Left ventricle myocardium inferior (tissue), 1 donor: ENCODE data around the gene MLLT6. TPM values are rescaled to one million over a fixed set of nuclear protein-coding genes. Genes with fewer than 3 reads are reported as not detected.
A peak's percentile ranks its signal among the peaks of the same experiment; 100 is the strongest.

Source experiments
- DNase-seq: peaks from one replicate; pipeline ENCODE4 v3.0.0-alpha.2; 2020
- H3K27ac ChIP-seq: fragments of 200-600 bp; replicated peaks from 2 replicates; pipeline ENCODE4 v1.8.0; 2021
- H3K27me3 ChIP-seq: fragments of 200-600 bp; 2 replicates; pipeline ENCODE4 v1.8.0; 2021; ENCODE audit warnings: low read depth
- H3K36me3 ChIP-seq: fragments of 200-600 bp; 2 replicates; pipeline ENCODE4 v1.8.0; 2021
- H3K4me1 ChIP-seq: fragments of 200-600 bp; 2 replicates; pipeline ENCODE4 v1.8.0; 2021
- H3K4me3 ChIP-seq: fragments of 200-600 bp; 2 replicates; pipeline ENCODE4 v1.8.0; 2021; ENCODE audit warnings: mild to moderate bottlenecking, moderate library complexity
- H3K9me3 ChIP-seq: fragments of 200-600 bp; replicated peaks from 2 replicates; pipeline ENCODE4 v1.8.0; 2021
- CTCF ChIP-seq: fragments of 200-600 bp; IDR thresholded peaks from 2 replicates; pipeline ENCODE4 v1.8.0; 2021; ENCODE audit warnings: antibody characterized with exemption, mild to moderate bottlenecking, borderline replicate concordance
- intact Hi-C: fragments of 100-400 bp; cut with micrococcal nuclease; formaldehyde crosslinking; loops from one replicate; pipeline ENCODE4 v1.11.0; 2022
- total RNA-seq: library from RNA; stranded (reverse); fragmentation: NEBNext Ultra II Directional; extraction: Animal tissue kit (Norgen Biotek cat#: 25700); gene quantifications from one replicate; pipeline ENCODE4 v1.2.1, GENCODE V29; 2021
- donor health status: DM: no; HTN: yes; CAD: no; lungs with severe emphysema.

Gene MLLT6
- total RNA-seq, 1 donor from 2014 or later: 74.1 TPM

- Histone ChIP-seq H3K27ac (peak overlapping the region; percentile 97), H3K9me3 (no peaks in the 10 kb centered on the region), H3K36me3 (peaks cover 34% of the 10 kb centered on the region), H3K4me1 (peaks cover 71% of the 10 kb centered on the region), H3K27me3 (no peaks in the 10 kb centered on the region), H3K4me3 (peak overlapping the region; percentile 81)
- intact Hi-C loops: no loop called here
- TF ChIP-seq CTCF: no peak
- peak; percentile 84 for DNase-seq
Measured at GRCh38 chr17:38730526-38731379, 25.7 kb downstream of the MLLT6 start.

GRCh38 chr17:38731526-38732294 lies 26.6 kb downstream of the MLLT6 start:
- no peak for TF ChIP-seq CTCF
- Histone ChIP-seq H3K4me3 (peak overlapping the region; percentile 81), H3K27me3 (no peaks in the 10 kb centered on the region), H3K9me3 (no peaks in the 10 kb centered on the region), H3K36me3 (peaks cover 41% of the 10 kb centered on the region), H3K4me1 (peaks cover 76% of the 10 kb centered on the region), H3K27ac (peak overlapping the region; percentile 97)
- DNase-seq: no peak
- intact Hi-C loops: no loop called here

- H3K4me3 ChIP-seq: no peak overlapping the region
- peaks cover 48% of the 10 kb centered on the region for H3K36me3 ChIP-seq
- no peaks in the 10 kb centered on the region for H3K27me3 ChIP-seq
- H3K27ac ChIP-seq: peak overlapping the region; percentile 97
- no peaks in the 10 kb centered on the region for H3K9me3 ChIP-seq
- intact Hi-C loops: no loop called here
- no peak for DNase-seq
- TF ChIP-seq CTCF: no peak
- peaks cover 76% of the 10 kb centered on the region for H3K4me1 ChIP-seq
Measured at GRCh38 chr17:38732376-38733281, 27.6 kb downstream of the MLLT6 start.

GRCh38 chr17:38733282-38733981 lies 28.4 kb downstream of the MLLT6 start:
- Histone ChIP-seq H3K36me3 (peaks cover 56% of the 10 kb centered on the region), H3K4me1 (peaks cover 75% of the 10 kb centered on the region), H3K27me3 (no peaks in the 10 kb centered on the region), H3K9me3 (no peaks in the 10 kb centered on the region), H3K4me3 (no peak overlapping the region), H3K27ac (peak overlapping the region; percentile 97)
- intact Hi-C loops: no loop called here
- DNase-seq: no peak
- TF ChIP-seq CTCF: no peak
